HG02885 (cell line): ENCODE results near the gene TPM1.

Experiments
- ATAC-seq: cut with Tn5 transposase; IDR thresholded peaks from one replicate; pipeline ENCODE4 v1.9.1; 2021; ENCODE audit warnings: mild to moderate bottlenecking; ENCODE audit not compliant: unreplicated experiment, poor library complexity

The TPM1 gene

DNA sequence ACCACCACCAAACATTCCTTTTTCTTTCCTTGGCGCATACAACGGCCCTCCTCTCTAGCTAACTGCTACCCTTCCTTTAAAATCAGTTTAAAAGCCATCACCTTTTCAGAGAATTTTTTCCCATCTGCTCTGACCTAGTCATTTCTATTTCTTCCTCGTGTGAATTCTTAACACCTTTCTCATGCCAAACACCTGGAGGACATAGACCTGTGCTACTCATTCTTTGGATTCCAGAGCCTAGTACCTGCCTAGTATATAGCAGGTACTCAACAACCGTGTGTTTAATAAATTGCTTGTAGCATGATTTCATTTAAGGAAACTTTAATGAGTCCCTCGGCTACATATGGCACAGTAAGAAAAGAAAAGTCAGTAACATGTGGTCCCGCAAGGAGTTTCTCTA is 2.0 kb upstream of the TPM1 start:
- ATAC-seq: no peak

DNA sequence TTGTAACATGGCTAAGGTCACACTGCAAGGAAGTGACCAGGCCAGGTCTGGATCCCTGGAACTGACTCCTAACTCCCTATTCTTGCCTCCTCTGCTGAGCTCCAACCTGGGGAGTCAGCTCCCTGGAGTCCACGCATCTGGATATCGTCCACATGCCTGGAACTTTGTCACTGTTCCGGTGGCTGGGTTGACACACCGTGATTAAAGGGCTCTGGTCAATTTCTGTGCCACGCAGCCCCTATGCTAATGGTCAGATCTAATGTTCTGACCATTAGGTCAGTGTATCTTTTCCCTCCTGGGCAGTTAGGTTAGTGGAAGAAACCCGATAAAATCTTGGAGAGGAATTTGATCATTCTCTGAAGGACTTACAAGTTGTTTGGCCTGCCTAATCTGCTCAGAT is 1.6 kb upstream of the TPM1 start:
- no peak for ATAC-seq

DNA sequence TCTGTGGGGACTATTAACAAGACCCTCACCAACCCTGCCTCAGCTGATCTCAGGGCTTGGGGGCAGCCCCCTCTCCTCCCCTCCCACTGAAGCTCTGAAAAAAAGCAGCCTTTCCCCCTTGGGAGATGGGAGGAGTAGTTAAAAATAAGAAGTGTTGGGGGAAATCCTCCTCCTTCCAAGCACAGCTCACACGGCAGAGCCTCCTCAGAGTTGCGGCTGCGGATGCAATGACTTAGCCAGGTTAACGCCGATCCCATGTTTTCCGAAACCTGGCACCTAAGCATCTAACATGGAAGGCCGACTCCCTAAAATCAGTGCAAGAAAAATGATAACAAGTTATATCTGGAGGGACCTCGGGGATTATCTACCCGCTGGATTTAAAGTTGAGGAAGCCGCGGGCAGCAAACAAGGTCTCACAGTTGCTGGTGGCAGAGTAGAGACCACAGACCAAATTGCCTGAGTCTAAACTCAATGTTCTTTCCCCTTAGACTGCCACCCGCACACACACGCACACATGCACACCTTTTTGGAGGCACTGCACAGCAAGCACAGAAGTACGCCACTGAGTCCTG is 1.1 kb upstream of the TPM1 start:
- no peak for ATAC-seq

DNA sequence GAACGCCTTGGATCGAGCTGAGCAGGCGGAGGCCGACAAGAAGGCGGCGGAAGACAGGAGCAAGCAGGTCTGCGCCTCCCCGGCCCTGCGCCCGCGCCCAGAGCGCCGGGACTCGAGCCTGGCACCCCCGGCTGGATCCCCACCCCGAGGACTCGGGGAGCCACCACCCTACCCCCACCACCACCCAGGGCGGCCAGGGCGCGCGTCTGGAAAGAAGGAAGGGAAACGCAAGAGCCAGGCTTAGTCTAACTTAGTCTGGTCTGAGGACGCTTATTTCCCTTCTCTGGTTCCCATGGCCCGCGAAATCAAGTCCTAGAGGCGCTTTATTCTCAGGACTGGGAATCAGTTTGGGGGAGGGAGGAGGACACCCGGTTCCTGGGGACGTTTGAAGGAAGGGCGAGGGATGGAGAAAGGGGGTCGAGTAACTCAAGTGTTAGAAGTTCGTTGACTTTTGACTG is 359 bp downstream of the TPM1 start:
- ATAC-seq: no peak

DNA sequence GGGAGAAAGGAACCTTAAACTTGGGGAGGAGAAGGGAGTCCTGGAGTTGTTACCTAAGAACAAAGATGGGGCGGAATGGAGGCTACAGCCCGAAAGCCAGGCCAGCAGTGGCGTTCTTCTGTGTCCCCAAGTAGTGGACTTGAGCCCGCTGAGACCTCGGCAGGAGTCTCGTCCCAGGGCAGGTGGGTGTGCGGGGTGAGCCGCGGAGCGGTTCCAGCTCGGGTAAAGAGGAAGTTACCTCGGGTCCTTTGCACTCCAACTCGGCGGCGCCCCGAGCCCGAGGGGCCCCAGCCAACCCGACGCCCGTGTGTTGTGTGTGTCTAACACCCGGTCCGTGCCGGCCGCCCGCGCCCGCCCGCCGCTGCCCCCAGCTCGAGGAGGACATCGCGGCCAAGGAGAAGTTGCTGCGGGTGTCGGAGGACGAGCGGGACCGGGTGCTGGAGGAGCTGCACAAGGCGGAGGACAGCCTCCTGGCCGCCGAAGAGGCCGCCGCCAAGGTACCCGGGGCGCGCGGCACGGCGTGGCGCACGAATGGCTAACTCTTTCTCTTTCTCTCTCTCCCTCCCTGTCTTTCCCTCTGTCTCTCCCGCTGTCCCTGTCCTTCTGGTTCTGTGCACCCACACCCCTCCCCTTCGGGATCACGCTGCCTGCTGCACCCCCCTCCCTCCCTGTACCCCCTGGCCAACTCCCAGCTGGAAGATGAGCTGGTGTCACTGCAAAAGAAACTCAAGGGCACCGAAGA is 959 bp downstream of the TPM1 start:
- no peak for ATAC-seq

DNA sequence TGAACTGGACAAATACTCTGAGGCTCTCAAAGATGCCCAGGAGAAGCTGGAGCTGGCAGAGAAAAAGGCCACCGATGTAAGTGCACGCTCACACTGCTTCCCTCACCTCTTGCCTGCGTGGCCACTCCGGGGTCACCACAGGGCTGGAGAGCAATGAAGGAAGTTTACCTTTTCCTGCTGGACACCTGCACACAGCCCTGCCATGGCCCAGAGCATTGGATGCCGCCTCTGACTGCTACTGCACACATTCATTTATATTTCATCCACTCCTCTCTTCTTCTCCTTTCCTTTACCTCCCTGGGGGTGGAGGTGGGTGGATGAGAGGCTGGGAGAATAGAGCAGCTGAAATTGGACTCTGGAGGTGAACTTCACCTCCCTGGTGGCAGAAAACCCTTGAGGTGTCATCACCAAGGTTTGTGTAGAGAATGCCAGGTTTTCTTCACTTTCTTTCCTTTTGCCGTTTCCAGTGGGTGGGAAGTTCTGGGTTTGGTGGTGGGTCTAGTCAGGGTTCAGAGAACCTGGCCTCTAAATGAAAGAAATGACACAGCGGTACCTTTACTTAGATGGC is 1.6 kb downstream of the TPM1 start:
- ATAC-seq: no peak

DNA sequence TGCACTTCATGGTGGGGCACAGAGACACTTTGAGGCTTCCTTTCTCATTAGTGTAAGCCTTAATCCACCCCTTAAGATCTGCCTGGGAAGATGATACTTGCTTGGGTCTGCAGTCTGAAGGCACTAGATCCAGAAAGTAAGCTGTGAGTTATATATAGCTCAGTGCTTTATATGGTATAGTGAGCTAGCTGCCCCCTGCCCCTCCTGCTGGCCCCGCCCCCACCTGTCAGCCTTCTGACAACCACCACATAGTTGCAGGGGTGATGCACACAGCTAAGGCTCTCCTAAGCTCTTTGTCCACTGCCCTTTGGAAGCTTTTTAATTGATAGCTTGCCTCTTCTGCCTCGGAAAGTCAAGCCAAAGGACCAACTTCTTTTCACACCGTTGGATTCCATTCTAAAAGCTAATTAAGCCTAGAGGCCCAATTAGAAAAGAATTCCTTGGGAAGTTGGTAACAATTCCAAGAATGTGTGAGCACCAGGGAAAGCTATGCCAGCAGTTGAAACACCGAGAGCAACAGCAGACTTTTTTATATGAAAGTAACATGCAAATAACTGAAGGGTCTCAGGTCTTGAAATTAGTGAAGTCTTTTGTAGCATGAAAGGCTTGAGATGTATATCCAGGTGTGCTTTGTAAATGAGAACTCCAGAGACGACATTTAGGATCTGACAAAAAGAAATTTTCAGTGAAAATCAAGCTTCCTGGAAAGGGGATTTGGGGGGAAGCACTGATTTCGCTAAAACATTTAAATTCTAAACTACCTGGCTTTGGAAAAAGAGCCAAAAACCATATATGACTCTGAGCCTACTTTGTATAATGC is 2.3 kb downstream of the TPM1 start:
- ATAC-seq: no peak

DNA sequence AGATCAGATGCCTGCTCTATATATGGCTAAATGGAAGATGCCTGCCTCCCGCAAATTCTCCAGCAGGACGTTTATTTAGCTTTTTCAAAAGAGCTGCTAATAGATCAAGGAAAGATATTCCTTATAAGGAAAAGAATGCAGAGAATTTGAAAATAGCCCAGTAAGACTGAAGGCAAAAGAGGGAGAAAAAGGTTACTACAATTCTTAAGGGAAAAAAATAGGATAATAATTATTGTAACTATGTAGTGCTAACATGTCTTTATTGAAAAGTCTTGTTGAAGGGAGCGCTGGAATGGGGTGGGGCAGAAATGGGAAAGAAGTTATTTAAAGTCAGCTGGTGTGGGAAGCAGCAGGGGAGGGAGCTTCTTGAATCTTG is 2.9 kb downstream of the TPM1 start:
- ATAC-seq: no peak

DNA sequence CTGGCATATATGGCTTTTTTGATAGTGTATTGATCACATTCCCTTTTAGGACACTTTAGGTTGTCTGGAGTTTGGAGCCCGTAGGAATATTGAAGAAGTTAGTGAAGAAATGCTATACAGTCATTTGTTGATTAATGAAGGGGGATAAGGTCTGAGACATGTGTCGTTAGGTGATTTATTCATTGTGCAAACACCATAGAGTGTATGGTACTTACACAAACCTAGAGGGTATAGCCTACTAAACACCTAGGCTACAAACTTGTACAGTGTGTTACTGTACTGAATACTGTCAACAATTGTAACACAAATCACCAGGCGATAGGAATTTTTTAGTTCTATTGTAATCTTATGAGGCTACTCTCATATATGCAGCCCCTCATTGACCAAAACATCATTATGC is 3.3 kb downstream of the TPM1 start:
- no peak for ATAC-seq

DNA sequence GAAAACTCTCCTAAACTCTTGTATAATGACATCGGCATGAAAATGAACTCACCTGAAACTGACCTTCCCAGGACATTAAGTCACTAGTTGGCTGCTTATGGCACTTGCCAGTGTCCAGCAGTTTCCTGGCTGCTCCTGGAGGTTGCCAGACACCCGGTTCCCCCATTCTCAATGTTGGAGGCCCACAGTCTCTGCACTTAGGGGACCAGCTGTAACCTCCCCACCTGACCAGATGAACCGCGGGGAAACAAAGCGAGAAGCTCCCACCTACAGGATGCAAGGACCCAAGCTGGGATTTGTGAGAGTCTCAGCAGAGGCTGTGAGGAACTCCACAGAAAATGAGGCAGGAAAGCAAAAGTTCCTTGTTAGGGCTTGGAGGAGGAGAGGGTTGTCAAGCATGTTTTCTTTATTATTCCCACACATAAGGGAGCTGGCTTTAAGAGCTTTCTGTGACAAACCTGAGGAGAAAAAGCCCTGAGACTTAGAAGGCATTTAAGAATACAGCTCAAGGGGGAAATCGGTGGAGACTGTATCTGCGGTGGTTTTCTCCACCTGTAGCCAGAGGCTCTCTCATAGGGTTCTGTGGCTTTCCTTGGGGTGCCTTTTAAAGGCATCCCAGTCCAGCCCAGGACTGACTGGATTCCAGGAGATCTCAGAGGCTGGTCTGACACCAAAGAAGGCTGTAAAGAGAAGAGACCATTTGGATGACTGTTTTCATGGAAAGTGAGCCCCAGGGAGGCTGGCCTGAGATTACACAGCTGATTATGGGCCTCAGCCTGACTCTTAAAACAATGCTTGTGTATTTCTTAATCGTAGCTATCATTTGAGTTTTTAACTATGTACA is 4.6 kb downstream of the TPM1 start:
- ATAC-seq: no peak

DNA sequence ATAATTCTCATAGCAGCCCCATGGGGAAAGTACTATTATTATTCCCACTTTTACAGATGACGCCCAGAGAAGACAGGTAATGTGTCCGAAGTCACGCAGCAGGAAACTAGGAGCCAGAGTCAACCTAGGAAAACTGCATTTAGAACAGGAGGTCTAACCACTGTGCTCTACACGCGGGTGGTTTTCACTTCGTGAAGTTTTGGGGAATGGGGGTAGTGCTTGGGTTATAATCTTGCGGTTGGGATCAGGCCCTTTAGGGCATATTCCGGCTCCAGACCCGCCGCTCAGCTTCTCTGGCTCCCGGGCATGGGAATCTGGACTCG is 5.2 kb downstream of the TPM1 start:
- no peak for ATAC-seq

DNA sequence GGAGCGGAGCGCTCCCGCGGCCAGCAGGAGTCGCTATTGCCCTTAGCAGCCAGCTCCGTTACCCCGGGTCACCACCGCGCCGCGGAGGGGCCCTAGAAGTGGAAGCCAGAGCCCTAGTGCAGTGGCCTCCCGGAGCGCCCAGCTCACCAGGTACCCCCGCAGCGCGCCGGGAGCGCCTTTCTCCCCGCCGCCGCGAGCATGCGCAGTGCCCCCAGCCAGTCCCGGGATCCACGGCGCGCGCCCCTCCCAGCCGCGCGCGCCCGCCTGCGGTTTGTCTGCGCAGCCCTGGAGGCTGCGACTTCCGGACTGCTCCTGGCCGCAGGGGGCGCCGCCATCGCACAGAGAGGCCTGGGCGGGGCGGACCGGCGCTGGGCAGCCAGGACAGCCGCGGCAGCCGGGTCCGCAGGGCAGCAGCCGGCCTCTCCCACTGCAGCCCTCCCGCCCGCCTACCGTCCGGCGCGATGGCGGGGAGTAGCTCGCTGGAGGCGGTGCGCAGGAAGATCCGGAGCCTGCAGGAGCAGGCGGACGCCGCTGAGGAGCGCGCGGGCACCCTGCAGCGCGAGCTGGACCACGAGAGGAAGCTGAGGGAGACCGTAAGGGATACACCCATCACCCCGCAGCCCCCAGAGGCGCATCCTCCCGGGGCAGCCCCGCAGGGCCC is 5.7 kb downstream of the TPM1 start:
- ATAC-seq: peak; percentile 87

DNA sequence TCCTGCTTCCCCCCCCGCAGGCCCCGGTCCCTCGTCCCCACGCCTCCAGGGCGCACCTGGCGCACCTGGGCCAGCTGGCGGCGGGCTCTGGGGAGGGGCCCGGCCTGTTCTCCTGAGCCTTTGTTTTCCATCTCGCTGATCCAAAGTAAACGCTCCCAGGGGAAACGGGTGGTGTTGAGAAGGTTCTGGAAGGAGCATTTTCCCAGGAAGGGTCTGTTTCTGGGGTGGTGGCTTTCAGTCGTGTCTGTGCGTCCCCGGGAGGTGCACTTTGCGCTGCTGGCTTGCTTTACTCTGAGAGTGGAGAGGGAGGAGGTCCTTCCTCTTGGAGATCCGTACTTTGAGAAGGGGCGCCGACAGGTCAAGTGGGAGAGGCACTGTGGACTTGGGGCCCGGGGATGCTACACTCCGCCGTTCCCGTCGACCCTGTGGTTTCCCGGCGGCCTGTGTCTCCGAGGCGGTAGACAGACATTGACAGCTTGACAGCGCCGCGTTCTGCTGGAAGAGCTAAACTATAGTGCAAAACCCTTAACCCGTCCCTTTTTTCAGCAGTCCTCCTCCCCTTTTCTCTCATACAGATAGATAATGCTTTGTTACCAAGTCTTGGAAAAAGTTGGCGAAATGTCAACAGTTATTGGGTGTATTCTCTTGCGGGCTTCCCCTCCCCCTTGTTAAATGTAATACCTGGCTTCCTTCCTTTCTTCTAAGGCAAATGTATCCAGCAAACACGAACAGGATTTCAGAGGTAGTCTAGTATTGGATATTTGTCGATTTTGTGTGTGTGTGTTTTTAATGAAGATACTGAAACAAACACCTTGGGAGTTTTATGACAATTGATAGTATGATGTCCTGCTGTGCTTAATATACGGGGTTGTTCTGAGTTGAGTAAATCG is 6.5 kb downstream of the TPM1 start:
- ATAC-seq: peak; percentile 27

DNA sequence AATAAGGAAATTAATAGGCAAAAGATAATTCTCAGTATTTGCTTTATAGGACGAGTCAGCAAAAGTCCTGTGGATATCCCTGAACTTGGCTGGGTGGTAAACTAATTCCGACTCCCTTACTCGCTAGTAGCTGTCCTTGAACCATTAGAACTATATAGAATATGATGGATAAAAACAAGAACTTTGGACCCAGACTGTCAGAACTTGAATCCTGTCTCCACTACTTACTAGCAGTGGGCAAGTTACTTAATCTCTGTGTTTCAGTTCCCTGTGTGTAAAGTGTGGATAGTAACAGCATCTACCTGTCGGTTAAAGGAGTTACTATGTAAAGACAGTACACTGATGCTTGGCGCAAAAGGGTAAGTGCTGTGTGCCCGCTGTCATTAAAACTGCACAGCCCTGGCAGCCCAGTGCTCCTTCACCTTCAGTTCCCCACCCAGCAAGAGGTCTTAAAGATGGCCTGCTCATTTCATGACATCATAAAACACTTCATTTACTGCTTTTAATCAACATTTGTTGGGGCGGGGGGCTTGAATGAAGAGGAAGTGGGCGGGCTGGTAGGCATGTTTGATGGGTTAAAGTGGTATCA is 7.3 kb downstream of the TPM1 start:
- no peak for ATAC-seq

DNA sequence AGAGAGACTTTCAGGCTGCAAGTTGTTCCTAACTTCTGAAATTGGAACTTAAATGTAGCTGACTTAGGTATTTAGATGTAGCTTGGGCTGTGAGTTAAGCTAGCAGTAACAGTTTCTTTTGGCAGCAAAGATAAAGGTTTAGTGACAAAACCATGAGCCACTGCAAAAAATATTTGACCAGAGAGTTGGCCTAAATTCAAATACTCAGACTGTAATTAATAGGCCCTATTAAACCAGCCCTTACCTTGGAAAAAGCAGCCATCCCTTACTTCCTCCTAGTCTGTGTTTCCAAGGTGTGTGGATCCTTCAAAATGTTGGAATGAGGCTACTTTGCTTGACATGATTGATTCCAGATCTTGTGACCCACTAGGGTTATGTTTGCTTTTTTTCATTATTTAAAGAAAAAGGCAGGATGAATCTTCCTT is 8.2 kb downstream of the TPM1 start:
- no peak for ATAC-seq

DNA sequence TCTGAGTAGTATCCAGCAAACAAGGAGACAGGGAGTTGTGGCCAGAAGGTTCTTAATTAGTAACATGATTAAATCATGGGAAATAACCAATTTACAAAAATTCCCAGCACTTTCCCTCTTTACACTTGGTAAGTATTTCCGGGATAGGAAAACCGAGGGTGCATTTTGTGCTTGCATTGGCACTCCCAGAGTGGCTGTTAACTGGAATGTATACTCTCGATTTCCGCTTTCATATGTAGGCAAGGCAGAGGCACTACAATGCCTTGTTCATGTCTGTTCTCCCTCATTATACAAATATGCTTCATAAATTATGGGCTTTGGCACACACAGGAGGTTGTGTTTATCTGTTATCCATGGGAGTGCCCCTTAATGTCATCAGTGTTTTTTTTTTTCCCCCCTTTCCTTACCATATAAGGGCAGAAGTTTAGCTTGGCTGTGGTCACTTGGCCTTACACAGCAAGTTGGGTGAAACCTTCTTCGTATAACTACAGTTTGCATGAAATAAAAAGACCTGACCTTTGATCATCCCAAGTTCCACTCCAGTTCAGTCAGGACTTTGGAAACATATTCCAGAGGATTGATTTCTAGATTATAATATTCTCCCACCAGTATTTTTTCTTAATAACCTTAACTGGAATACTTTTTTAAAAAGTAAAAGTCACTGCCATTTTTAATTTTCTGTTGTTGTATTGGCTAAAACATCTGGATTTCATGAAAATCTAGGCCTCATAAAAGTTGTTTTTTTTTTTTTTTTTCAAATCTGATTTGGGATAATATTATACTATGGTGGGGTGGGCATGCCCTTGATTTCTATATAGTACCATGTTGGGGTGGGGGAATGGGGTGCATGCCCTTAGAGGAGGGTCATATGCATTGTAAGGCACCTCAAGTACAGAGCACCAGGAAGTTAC is 8.9 kb downstream of the TPM1 start:
- ATAC-seq: no peak

DNA sequence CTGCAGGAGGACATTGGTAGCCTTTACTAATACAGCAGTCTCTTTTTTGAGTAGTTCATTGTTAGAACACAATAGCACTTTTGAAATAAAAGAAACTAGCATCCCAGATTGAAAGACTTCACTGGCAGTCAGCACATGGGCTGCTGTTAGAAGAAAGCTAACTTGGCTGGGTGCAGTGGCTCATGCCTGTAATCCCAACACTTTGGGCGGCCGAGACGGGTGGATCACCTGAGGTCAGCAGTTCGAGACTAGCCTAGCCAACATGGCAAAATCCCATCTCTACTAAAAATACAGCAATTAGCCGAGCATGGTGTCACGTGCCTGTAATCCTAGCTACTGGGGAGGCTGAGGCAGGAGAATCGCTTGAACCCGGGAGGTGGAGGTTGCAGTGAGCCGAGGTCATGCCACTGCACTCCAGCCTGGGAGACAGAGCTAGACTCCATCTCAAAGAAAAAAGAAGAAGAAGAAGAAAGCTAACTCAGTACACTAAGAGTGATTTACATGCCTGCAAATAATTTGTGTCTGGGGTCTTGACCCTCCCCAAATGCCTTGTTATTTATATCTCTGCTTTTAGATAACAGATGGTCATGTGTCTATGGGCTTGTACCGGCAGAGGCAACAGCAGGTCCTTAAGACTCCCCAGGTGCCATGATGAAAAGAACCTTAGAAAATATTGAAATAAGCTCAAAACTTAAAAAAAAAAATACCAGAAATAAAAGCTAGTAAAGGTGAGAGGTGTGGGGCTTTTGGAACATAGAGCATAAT is 9.7 kb downstream of the TPM1 start:
- no peak for ATAC-seq
